CD4-positive, alpha-beta T cell (primary cell): Measurements from ENCODE around the gene SLC35G6. TPM values are rescaled to one million over a fixed set of nuclear protein-coding genes. Genes with fewer than 3 reads are reported as not detected.
A peak's percentile ranks its signal among the peaks of the same experiment; 100 is the strongest.

Experiments
- ATAC-seq: fragments of 200-7000 bp; cut with Tn5 transposase; one replicate; pipeline ENCODE4 v1.10.0; 2022; ENCODE audit warnings: mild to moderate bottlenecking; ENCODE audit not compliant: poor library complexity
- CTCF ChIA-PET: fragments of 350-600 bp; sonication (Branson Sonifier 250); formaldehyde crosslinking; loops from one replicate; lab custom pipeline; 2021; ENCODE audit warnings: antibody characterized with exemption, inconsistent platforms; lab: Charles Lee
- POLR2A ChIA-PET: fragments of 350-600 bp; sonication (Branson Sonifier 250); formaldehyde crosslinking; loops from one replicate; lab custom pipeline; 2021; ENCODE audit warnings: antibody characterized with exemption, inconsistent platforms; lab: Charles Lee
- DNase-seq, 14 experiments: peaks; one replicate each; pipeline ENCODE4 v3.0.0-alpha.2; 2013 to 2020; ENCODE audit warnings: mixed read lengths in 2 of 14
- H3K27ac ChIP-seq, 2 donors: one replicate each; pipeline versions ENCODE4 v1.5.1 to v1.7.0; 2013; ENCODE audit warnings: low read length in 2 of 2, low read depth in 1 of 2, mild to moderate bottlenecking in 1 of 2
- H3K27me3 ChIP-seq, 2 experiments: 1 replicate in 1 of 2; 2 replicates in 1 of 2; pipeline versions ENCODE4 v1.6.1 to v1.7.0; 2013; ENCODE audit warnings: low read length in 2 of 2, control low read depth in 1 of 2, mild to moderate bottlenecking in 1 of 2, moderate library complexity in 1 of 2; ENCODE audit not compliant: insufficient read depth in 2 of 2, control insufficient read depth in 1 of 2
- H3K36me3 ChIP-seq: one replicate; pipeline ENCODE4 v1.6.1; 2013; ENCODE audit warnings: low read length, control low read depth; ENCODE audit not compliant: insufficient read depth
- H3K4me1 ChIP-seq: one replicate; pipeline ENCODE4 v1.6.1; 2013; ENCODE audit warnings: low read length, control low read depth; ENCODE audit not compliant: insufficient read depth
- H3K4me3 ChIP-seq: one replicate; pipeline ENCODE4 v1.5.1; 2013; ENCODE audit warnings: mild to moderate bottlenecking, low read length, moderate library complexity
- H3K9me3 ChIP-seq, 2 experiments: 1 replicate in 1 of 2; 2 replicates in 1 of 2; pipeline versions ENCODE4 v1.6.1 to v1.7.0; 2013; ENCODE audit warnings: low read length in 2 of 2, mild to moderate bottlenecking in 2 of 2, control low read depth in 1 of 2, moderate library complexity in 1 of 2; ENCODE audit not compliant: control insufficient read depth in 1 of 2, insufficient read depth in 1 of 2
- H3K27ac Mint-ChIP-seq: one replicate; pipeline ENCODE4 v1.8.0; 2020; ENCODE audit warnings: mixed read lengths
- H3K27me3 Mint-ChIP-seq: one replicate; pipeline ENCODE4 v1.8.0; 2021; ENCODE audit warnings: mixed read lengths
- H3K36me3 Mint-ChIP-seq: one replicate; pipeline ENCODE4 v1.8.0; 2021; ENCODE audit warnings: low read depth, mixed read lengths
- H3K4me1 Mint-ChIP-seq: one replicate; pipeline ENCODE4 v1.8.0; 2021; ENCODE audit warnings: low read depth, mixed read lengths
- H3K4me3 Mint-ChIP-seq: one replicate; pipeline ENCODE4 v1.8.0; 2020; ENCODE audit warnings: mild to moderate bottlenecking, mixed read lengths
- H3K9me3 Mint-ChIP-seq: one replicate; pipeline ENCODE4 v1.8.0; 2020; ENCODE audit warnings: mixed read lengths
- intact Hi-C, 2 experiments: fragments of 100-400 bp; cut with DNase I in 1 of 2; cut with micrococcal nuclease in 1 of 2; formaldehyde crosslinking; loops; one replicate each; pipeline versions ENCODE4 v1.15.1 to v1.9.0; 2023 to 2025; cut with DNase I, micrococcal nuclease
- total RNA-seq, 174 experiments: library from RNA in 2 of 174; stranded (reverse) in 2 of 174; gene quantifications; one replicate each; pipeline ENCODE4 v1.2.3 and lab custom pipeline; 2021 to 2026
- TF ChIP-seq, protein P1 (sequence below): fragments of 200-600 bp; IDR thresholded peaks from one replicate; pipeline ENCODE4 v1.8.0; 2022; ENCODE audit warnings: antibody characterized with exemption, mild to moderate bottlenecking

The SLC35G6 gene
- total RNA-seq, 2 experiments from 2014 or later, result 0.17 TPM; not detected in 1

- no peaks in the 10 kb centered on the region for H3K9me3 Mint-ChIP-seq
- peak overlapping the region; percentile 93 for H3K27ac Mint-ChIP-seq
- peaks cover 54% of the 10 kb centered on the region for H3K4me1 Mint-ChIP-seq
- no peaks in the 10 kb centered on the region for H3K27me3 Mint-ChIP-seq
- Histone ChIP-seq H3K4me3 (no peak overlapping the region), H3K27me3 (no peaks in the 10 kb centered on the region), H3K36me3 (peaks cover 6% of the 10 kb centered on the region), H3K4me1 (peaks cover 77% of the 10 kb centered on the region), H3K9me3 (no peaks in the 10 kb centered on the region), H3K27ac (peak overlapping the region; percentile 48 to 99)
- peak overlapping the region; percentile 91 for H3K4me3 Mint-ChIP-seq
- TF ChIP-seq, protein P1, sequence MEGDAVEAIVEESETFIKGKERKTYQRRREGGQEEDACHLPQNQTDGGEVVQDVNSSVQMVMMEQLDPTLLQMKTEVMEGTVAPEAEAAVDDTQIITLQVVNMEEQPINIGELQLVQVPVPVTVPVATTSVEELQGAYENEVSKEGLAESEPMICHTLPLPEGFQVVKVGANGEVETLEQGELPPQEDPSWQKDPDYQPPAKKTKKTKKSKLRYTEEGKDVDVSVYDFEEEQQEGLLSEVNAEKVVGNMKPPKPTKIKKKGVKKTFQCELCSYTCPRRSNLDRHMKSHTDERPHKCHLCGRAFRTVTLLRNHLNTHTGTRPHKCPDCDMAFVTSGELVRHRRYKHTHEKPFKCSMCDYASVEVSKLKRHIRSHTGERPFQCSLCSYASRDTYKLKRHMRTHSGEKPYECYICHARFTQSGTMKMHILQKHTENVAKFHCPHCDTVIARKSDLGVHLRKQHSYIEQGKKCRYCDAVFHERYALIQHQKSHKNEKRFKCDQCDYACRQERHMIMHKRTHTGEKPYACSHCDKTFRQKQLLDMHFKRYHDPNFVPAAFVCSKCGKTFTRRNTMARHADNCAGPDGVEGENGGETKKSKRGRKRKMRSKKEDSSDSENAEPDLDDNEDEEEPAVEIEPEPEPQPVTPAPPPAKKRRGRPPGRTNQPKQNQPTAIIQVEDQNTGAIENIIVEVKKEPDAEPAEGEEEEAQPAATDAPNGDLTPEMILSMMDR, result no peak
- peaks cover 20% of the 10 kb centered on the region for H3K36me3 Mint-ChIP-seq
- ChIA-PET CTCF (interaction anchor here (1.4 to 3.1 kb wide), 2 partner anchors 40 to 121 kb away, joined by 3 to 23 read pairs; no protein-coding TSS in a partner anchor), POLR2A (interaction anchor here (1.5 to 7.2 kb wide), 6 partner anchors 9 to 210 kb away, joined by 6 to 137 read pairs (median 48); partner anchors contain the start of genes FGF11, POLR2A, TMEM102 and TP53)
- ATAC-seq (no peak), DNase-seq (no peak)
- intact Hi-C loops, result loop anchor here in 1 of 2 experiments (2.0 kb wide), 1 partner anchor 16 kb away; no protein-coding TSS in a partner anchor
Observed at GRCh38 chr17:7476494-7476893, 4.8 kb upstream of the SLC35G6 start.

DNA sequence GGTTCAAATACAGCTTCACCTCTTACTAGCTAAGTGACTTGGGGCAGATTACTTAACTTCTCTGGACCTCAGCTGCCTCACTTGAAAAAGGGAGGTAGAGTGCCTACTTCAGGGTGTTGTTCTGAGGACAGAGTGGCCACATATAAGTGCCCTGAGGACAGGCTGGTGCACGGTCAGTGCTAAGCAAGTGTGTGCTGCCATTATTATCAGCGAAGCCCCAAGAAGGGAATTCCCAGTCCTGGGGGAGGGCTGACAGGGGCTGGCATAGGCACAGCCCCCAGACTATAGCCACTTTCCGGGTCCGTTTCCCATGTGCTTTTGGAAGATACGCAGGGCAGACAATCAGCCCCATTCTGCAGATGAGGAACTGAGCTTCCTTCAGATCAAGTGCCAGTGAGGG lies 4.3 kb upstream of the SLC35G6 start:
- Histone ChIP-seq H3K27me3 (no peaks in the 10 kb centered on the region), H3K4me1 (peaks cover 77% of the 10 kb centered on the region), H3K4me3 (no peak overlapping the region), H3K36me3 (peaks cover 6% of the 10 kb centered on the region), H3K27ac (peak overlapping the region; percentile 48 to 99), H3K9me3 (no peaks in the 10 kb centered on the region)
- no peaks in the 10 kb centered on the region for H3K9me3 Mint-ChIP-seq
- H3K4me3 Mint-ChIP-seq, result peak overlapping the region; percentile 91
- TF ChIP-seq, protein P1, result no peak
- DNase-seq (no peak), ATAC-seq (no peak)
- peaks cover 53% of the 10 kb centered on the region for H3K4me1 Mint-ChIP-seq
- H3K27ac Mint-ChIP-seq, result peak overlapping the region; percentile 93
- ChIA-PET CTCF (interaction anchor here (1.4 to 3.5 kb wide), 3 partner anchors 40 to 121 kb away, joined by 3 to 25 read pairs (median 23); partner anchors contain the start of gene TMEM102), POLR2A (interaction anchor here (3.9 to 7.2 kb wide), 5 partner anchors 9 to 210 kb away, joined by 38 to 137 read pairs (median 55); partner anchors contain the start of genes FGF11, POLR2A, TMEM102 and TP53)
- H3K36me3 Mint-ChIP-seq, result peaks cover 17% of the 10 kb centered on the region
- intact Hi-C loops, result loop anchor here in 1 of 2 experiments (2.0 kb wide), 1 partner anchor 16 kb away; no protein-coding TSS in a partner anchor
- H3K27me3 Mint-ChIP-seq, result no peaks in the 10 kb centered on the region

DNA sequence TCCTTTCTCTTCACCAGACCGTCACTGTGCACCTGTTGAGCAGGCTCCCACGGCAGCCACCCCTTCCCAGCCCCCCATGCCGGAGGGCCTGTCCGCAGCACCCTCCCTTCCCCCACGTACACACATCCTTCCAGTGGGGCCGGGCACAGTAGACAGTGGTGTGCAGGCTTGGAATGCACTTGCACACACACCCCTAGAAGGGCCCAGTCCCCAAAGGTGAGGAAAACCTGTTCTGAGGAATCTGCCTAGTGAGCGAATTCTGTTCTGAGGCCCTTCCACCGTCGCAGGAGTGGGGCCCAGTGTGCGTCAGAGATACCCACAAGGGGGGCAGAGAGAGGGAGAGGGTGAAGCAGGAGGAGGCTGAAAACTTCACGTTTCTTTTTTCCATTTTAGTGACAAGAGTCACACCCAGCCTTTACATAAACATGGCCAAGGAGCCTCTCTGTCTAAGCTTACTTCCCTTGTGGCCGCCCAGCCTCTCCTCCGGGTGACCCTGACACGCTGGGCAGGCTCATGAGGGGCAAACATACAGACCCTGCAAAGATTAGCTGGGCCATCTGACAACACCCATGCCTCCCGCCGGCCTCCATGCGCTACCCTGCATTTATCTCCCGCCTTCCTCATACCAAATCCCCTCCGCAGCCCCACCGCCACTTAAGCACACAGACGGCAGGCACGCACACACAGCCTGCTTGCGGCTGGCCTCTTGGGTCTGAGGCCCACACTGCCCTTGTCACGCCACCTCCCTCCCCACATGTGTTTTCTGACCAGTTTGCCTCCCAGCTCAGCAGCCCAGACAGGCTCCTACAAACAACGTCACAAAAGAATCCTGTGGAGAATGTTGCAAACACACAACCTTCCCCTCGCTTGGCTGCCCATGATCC lies 3.6 kb upstream of the SLC35G6 start:
- Histone ChIP-seq H3K27ac (peak overlapping the region in 1 of 2 donors; percentile 99), H3K36me3 (peaks cover 6% of the 10 kb centered on the region), H3K9me3 (no peaks in the 10 kb centered on the region), H3K4me3 (peak overlapping the region; percentile 77), H3K27me3 (no peaks in the 10 kb centered on the region), H3K4me1 (peaks cover 77% of the 10 kb centered on the region)
- ATAC-seq (peak; percentile 28), DNase-seq (peak in 6 of 14 experiments; percentile 36 to 69 (median 52))
- peaks cover 55% of the 10 kb centered on the region for H3K4me1 Mint-ChIP-seq
- H3K27ac Mint-ChIP-seq, result peak overlapping the region; percentile 93
- H3K36me3 Mint-ChIP-seq, result peaks cover 17% of the 10 kb centered on the region
- no peaks in the 10 kb centered on the region for H3K9me3 Mint-ChIP-seq
- ChIA-PET CTCF (interaction anchor here (1.8 to 3.5 kb wide), 2 partner anchors 41 to 122 kb away, joined by 6 to 25 read pairs; partner anchors contain the start of gene TMEM102), POLR2A (interaction anchor here (1.5 to 7.2 kb wide), 12 partner anchors 8 to 257 kb away, joined by 3 to 137 read pairs (median 10); partner anchors contain the start of genes ACADVL, ATP1B2, FGF11 and MPDU1)
- TF ChIP-seq, protein P1, result no peak
- intact Hi-C loops, result loop anchor here (1.0 to 2.0 kb wide), 3 partner anchors 17 to 41 kb away; no protein-coding TSS in a partner anchor
- H3K27me3 Mint-ChIP-seq, result no peaks in the 10 kb centered on the region
- peak overlapping the region; percentile 91 for H3K4me3 Mint-ChIP-seq
